Neutrophil (primary cell): ENCODE results near the gene ZNF71.

Experiments used
- H3K27ac ChIP-seq: fragments of 200-600 bp; sonication (generic); 2 replicates; pipeline ENCODE4 v1.5.1; 2016; ENCODE audit warnings: mild to moderate bottlenecking, moderate library complexity
- H3K27me3 ChIP-seq: fragments of 200-600 bp; sonication (generic); 2 replicates; pipeline ENCODE4 v1.6.0; 2016; ENCODE audit warnings: mild to moderate bottlenecking
- H3K36me3 ChIP-seq: fragments of 200-600 bp; sonication (generic); 2 replicates; pipeline ENCODE4 v1.5.1; 2017
- H3K4me1 ChIP-seq, 2 experiments: fragments of 200-600 bp in 1 of 2; sonication (generic) in 1 of 2; 1 replicate in 1 of 2; 2 replicates in 1 of 2; pipeline versions ENCODE4 v1.5.1 to v1.6.1; 2013 to 2016; ENCODE audit warnings: low read depth in 1 of 2, low read length in 1 of 2, mild to moderate bottlenecking in 1 of 2, moderate library complexity in 1 of 2; ENCODE audit not compliant: control insufficient read depth in 1 of 2, insufficient read depth in 1 of 2
- H3K4me3 ChIP-seq, 2 experiments: fragments of 200-600 bp in 1 of 2; sonication (generic) in 1 of 2; 1 replicate in 1 of 2; 2 replicates in 1 of 2; pipeline ENCODE4 v1.5.1; 2013 to 2016; ENCODE audit warnings: low read depth in 1 of 2, low read length in 1 of 2, mild to moderate bottlenecking in 1 of 2, moderate library complexity in 1 of 2
- H3K9me3 ChIP-seq: fragments of 200-600 bp; sonication (generic); 2 replicates; pipeline ENCODE4 v1.5.1; 2016
- TF ChIP-seq, protein P1 (sequence below): fragments of 200-600 bp; sonication (generic); IDR thresholded peaks from 2 replicates; pipeline ENCODE4 v1.5.1; 2016; ENCODE audit warnings: antibody characterized with exemption

The ZNF71 gene

DNA sequence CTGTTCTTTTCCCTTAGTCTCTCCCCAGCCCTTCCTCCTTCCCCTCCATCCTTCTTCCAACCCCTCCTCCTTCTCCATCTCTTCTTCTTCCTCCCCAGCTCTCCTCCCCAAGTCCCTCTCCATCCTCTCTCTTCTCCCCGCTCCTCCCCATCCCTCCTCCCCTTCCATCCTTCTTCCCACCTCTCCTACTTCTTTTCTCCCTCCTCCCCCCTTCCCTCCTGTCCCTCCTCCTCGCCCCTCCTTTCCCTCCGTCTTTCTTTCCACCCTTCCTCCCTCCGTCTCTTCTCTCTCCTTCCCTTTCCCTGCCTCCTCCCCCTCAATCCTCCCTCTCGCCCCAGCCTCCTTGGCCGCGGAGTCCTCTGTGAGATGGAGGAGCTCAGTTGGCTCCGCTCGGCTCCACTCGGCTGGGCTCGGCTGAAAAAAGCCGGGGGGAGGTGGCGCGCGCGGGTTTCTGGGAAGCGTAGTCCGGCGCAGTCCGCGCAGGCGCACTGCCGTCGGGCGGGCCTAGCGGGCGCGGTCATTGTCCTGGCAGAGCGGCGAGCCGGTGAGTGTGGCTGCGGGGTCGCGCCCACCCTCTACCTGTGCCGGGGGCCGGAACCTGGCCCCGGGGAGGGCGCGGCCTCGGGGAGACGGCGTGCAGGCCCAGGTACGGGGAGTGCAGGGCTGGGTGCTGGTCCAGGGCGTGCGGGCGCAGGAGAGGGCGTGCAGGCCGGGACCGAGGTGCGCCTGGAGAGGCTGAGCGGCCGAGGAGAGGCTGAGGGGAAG is at the start of gene ZNF71:
Gene ZNF71, plus strand, starts transcription at position 520 of the 765 bp plus-strand sequence. CDS start 6,257 bp downstream, outside the sequence.
- no peaks in the 10 kb centered on the region for H3K27me3 ChIP-seq
- H3K36me3 ChIP-seq, result no peaks in the 10 kb centered on the region
- TF ChIP-seq, protein P1, sequence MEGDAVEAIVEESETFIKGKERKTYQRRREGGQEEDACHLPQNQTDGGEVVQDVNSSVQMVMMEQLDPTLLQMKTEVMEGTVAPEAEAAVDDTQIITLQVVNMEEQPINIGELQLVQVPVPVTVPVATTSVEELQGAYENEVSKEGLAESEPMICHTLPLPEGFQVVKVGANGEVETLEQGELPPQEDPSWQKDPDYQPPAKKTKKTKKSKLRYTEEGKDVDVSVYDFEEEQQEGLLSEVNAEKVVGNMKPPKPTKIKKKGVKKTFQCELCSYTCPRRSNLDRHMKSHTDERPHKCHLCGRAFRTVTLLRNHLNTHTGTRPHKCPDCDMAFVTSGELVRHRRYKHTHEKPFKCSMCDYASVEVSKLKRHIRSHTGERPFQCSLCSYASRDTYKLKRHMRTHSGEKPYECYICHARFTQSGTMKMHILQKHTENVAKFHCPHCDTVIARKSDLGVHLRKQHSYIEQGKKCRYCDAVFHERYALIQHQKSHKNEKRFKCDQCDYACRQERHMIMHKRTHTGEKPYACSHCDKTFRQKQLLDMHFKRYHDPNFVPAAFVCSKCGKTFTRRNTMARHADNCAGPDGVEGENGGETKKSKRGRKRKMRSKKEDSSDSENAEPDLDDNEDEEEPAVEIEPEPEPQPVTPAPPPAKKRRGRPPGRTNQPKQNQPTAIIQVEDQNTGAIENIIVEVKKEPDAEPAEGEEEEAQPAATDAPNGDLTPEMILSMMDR, result no peak
- H3K4me3 ChIP-seq, result peak within 1 kb of the TSS; percentile 69 to 74
- peaks cover 13 to 14% of the 10 kb centered on the region in 2 experiments for H3K4me1 ChIP-seq
- H3K27ac ChIP-seq, result peak within 1 kb of the TSS; percentile 54
- H3K9me3 ChIP-seq, result no peaks in the 10 kb centered on the region

DNA sequence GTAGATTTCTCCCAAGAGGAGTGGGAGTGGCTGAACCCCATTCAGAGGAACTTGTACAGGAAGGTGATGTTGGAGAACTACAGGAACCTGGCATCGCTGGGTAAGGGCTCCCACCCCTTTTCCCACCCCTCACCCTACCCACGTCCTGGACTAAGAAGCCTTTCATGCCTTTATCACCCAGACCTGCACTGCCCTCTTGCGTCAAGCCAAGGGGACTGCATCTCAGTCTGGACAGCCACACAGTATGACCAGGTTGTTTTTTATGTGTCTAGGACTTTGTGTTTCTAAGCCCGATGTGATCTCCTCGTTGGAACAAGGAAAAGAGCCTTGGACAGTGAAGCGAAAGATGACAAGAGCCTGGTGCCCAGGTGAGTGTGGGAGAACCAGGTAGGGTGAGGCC is 47.6 kb upstream of the ZNF71 start:
- H3K4me3 ChIP-seq, result no peak overlapping the region
- no peaks in the 10 kb centered on the region for H3K27me3 ChIP-seq
- H3K36me3 ChIP-seq, result peaks cover 5% of the 10 kb centered on the region
- H3K9me3 ChIP-seq, result peaks cover 28% of the 10 kb centered on the region
- no peak overlapping the region for H3K27ac ChIP-seq
- TF ChIP-seq, protein P1, result no peak
- H3K4me1 ChIP-seq, result no peaks in the 10 kb centered on the region

DNA sequence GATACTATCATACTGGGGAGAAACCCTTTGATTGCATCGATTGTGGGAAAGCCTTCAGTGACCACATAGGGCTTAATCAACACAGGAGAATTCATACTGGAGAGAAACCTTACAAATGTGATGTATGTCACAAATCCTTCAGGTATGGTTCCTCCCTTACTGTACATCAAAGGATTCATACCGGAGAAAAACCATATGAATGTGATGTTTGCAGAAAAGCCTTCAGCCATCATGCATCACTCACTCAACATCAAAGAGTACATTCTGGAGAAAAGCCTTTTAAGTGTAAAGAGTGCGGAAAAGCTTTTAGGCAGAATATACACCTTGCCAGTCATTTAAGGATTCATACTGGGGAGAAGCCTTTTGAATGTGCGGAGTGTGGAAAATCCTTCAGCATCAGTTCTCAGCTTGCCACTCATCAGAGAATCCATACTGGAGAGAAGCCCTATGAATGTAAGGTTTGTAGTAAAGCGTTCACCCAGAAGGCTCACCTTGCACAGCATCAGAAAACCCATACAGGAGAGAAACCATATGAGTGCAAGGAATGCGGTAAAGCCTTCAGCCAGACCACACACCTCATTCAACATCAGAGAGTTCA is 40.7 kb upstream of the ZNF71 start:
- H3K9me3 ChIP-seq, result peaks cover 30% of the 10 kb centered on the region
- H3K36me3 ChIP-seq, result peaks cover 5% of the 10 kb centered on the region
- H3K4me1 ChIP-seq, result no peaks in the 10 kb centered on the region
- TF ChIP-seq, protein P1, result no peak
- no peaks in the 10 kb centered on the region for H3K27me3 ChIP-seq
- no peak overlapping the region for H3K27ac ChIP-seq
- H3K4me3 ChIP-seq, result no peak overlapping the region

DNA sequence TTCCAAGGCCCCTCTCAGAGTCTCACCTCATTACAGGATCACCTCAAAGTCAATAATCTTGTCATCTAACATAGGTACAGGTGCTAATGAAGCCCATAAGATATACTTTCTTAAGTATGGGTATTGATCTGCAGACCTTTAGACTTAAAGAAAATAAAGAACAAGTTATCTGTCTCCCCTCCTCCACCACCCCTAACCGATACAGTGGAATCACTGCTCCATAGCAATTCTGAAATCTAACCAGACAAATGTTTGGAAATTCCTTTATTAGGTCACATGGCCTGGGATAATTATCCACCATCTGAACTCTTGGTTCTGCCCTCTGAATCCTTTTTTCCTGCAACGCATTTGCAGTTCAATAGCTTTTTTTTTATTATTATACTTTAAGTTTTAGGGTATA is 32.3 kb upstream of the ZNF71 start:
- Histone ChIP-seq H3K36me3 (no peaks in the 10 kb centered on the region), H3K27me3 (no peaks in the 10 kb centered on the region), H3K4me3 (no peak overlapping the region), H3K9me3 (peaks cover 4% of the 10 kb centered on the region), H3K4me1 (peaks cover 8 to 11% of the 10 kb centered on the region in 2 experiments), H3K27ac (no peak overlapping the region)
- TF ChIP-seq, protein P1, result no peak

DNA sequence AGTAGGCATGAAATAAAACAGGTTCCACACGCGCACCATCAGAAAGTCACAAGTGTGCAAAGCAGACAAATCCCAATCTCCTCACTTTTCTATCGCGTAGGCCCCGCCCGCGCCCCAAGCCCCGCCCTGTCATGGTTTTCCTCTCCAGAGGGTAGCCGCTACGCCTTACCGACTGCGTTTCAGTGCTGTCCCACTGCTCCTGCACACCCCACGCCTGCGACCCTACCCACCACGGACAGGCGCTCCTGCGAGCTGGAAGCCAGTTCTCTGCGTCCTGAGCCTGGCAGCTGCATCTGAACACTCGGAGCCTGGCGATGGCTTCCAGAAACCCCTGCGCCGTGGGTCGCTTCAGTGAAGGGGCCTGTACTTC is 28.2 kb upstream of the ZNF71 start:
- Histone ChIP-seq H3K4me1 (peaks cover 12 to 14% of the 10 kb centered on the region in 2 experiments), H3K27me3 (no peaks in the 10 kb centered on the region), H3K4me3 (peak overlapping the region; percentile 67 to 88), H3K27ac (peak overlapping the region; percentile 70), H3K36me3 (no peaks in the 10 kb centered on the region), H3K9me3 (peaks cover 4% of the 10 kb centered on the region)
- TF ChIP-seq, protein P1, result no peak
